ENCODE measurements around the gene DNAJC7. TPM values are rescaled to one million over a fixed set of nuclear protein-coding genes. Genes with fewer than 3 reads are reported as not detected.
"Not testable (repeated sequence)": the region's sequence is repeated elsewhere in the genome, so short reads cannot be mapped to it uniquely, and the experiment has no call there.

The DNAJC7 gene
- total RNA-seq, 1 donor from 2014 or later = 95.0 TPM

- ATAC-seq (no peak), DNase-seq (ENCODE audit: low spot score) (no peak)
- intact Hi-C loops (cut with DNase I) = no loop called here
Measured at GRCh38 chr17:42042598-42043319, 25.5 kb upstream of the DNAJC7 start.

- intact Hi-C loops (cut with DNase I) = no loop called here
- DNase-seq (ENCODE audit: low spot score) (no peak), ATAC-seq (no peak)
Measured at GRCh38 chr17:42041619-42042018, 24.4 kb upstream of the DNAJC7 start.

- ATAC-seq (no peak), DNase-seq (ENCODE audit: low spot score) (no peak)
- intact Hi-C loops (cut with DNase I) = no loop called here
Measured at GRCh38 chr17:42040818-42041217, 23.6 kb upstream of the DNAJC7 start.

GRCh38 chr17:42039794-42040763 is 22.8 kb upstream of the DNAJC7 start:
- intact Hi-C loops (cut with DNase I) = no loop called here
- no peak for ATAC-seq

GRCh38 chr17:42038221-42038973 is 21.2 kb upstream of the DNAJC7 start:
- no peak for ATAC-seq
- intact Hi-C loops (cut with DNase I) = no loop called here
- no peak for DNase-seq (ENCODE audit: low spot score)

More at GRCh38 chr17:42039794-42040763, 22.8 kb upstream of the DNAJC7 start:
- no peak for DNase-seq (ENCODE audit: low spot score)

GRCh38 chr17:42034059-42034458 is 16.8 kb upstream of the DNAJC7 start:
- no peak for ATAC-seq
- intact Hi-C loops (cut with DNase I) = no loop called here
- DNase-seq (ENCODE audit: low spot score) = no peak

GRCh38 chr17:42031584-42031983 is 14.3 kb upstream of the DNAJC7 start:
- intact Hi-C loops (cut with DNase I) = no loop called here
- ATAC-seq (peak; percentile 51), DNase-seq (ENCODE audit: low spot score) (no peak)

GRCh38 chr17:42028791-42029127 is 11.5 kb upstream of the DNAJC7 start:
- intact Hi-C loops (cut with DNase I) = loop anchor here (5.0 kb wide), 1 partner anchor 84 kb away; the partner anchor contains the start of gene DHX58
- no peak for DNase-seq (ENCODE audit: low spot score)
- ATAC-seq = no peak

GRCh38 chr17:42027961-42028790 is 10.9 kb upstream of the DNAJC7 start:
- no peak for ATAC-seq
- no peak for DNase-seq (ENCODE audit: low spot score)
- intact Hi-C loops (cut with DNase I) = loop anchor here (5.0 kb wide), 1 partner anchor 84 kb away; the partner anchor contains the start of gene DHX58

GRCh38 chr17:42027590-42027889 is 10.3 kb upstream of the DNAJC7 start:
- DNase-seq (ENCODE audit: low spot score) = no peak
- ATAC-seq = no peak
- intact Hi-C loops (cut with DNase I) = loop anchor here (5.0 kb wide), 1 partner anchor 85 kb away; the partner anchor contains the start of gene DHX58

GRCh38 chr17:42026857-42027589 is 9.8 kb upstream of the DNAJC7 start:
- ATAC-seq (no peak), DNase-seq (ENCODE audit: low spot score) (no peak)
- intact Hi-C loops (cut with DNase I) = loop anchor here (5.0 kb wide), 1 partner anchor 85 kb away; the partner anchor contains the start of gene DHX58

- no peak for ATAC-seq
- no peak for DNase-seq (ENCODE audit: low spot score)
- intact Hi-C loops (cut with DNase I) = loop anchor here (5.0 kb wide), 1 partner anchor 86 kb away; the partner anchor contains the start of gene DHX58
Measured at GRCh38 chr17:42025936-42026335, 8.7 kb upstream of the DNAJC7 start.

GRCh38 chr17:42025191-42025579 is 7.9 kb upstream of the DNAJC7 start:
- ATAC-seq = peak; percentile 40
- DNase-seq (ENCODE audit: low spot score) = no peak
- intact Hi-C loops (cut with DNase I) = loop anchor here (5.0 kb wide), 1 partner anchor 87 kb away; the partner anchor contains the start of gene DHX58

- ATAC-seq (no peak), DNase-seq (ENCODE audit: low spot score) (no peak)
- intact Hi-C loops (cut with DNase I) = no loop called here
Measured at GRCh38 chr17:42023524-42024349, 6.5 kb upstream of the DNAJC7 start.

GRCh38 chr17:42020845-42021244 is 3.6 kb upstream of the DNAJC7 start:
- intact Hi-C loops (cut with DNase I); DNase-seq (ENCODE audit: low spot score); ATAC-seq: not testable (repeated sequence)

- DNase-seq (ENCODE audit: low spot score) (peak; percentile 96), ATAC-seq (peak; percentile 81)
- intact Hi-C loops (cut with DNase I) = no loop called here
Measured at GRCh38 chr17:42019509-42020404, 2.5 kb upstream of the DNAJC7 start, which contains the start of gene NKIRAS2. TSS of gene NKIRAS2 (plus strand) at chr17:42020090. CDS start at chr17:42021578, 1,488 bp downstream.
